SU-DHL-6 (cell line): ENCODE data around the gene KRTAP5-6.

Experiments
- H2AFZ ChIP-seq: fragments of 200-600 bp; sonication (generic); 2 replicates; pipeline ENCODE4 v1.6.1; 2014; ENCODE audit warnings: low read depth, mild to moderate bottlenecking, moderate library complexity, mixed read lengths, antibody characterized with exemption, low read length; ENCODE audit not compliant: severe bottlenecking
- H3F3A ChIP-seq: fragments of 200-600 bp; shearing (Covaris generic); 2 replicates; pipeline ENCODE4 v1.6.0; 2016; ENCODE audit warnings: antibody characterized with exemption, mild to moderate bottlenecking; ENCODE audit not compliant: insufficient read depth
- H3K27ac ChIP-seq: fragments of 200-600 bp; sonication (generic); 2 replicates; pipeline ENCODE4 v1.5.1; 2016; ENCODE audit warnings: low read depth, mild to moderate bottlenecking, low read length, moderate library complexity, mixed read lengths
- H3K27me3 ChIP-seq: fragments of 200-600 bp; sonication (generic), shearing (Covaris generic); 2 replicates; pipeline ENCODE4 v1.6.0; 2014; ENCODE audit warnings: mild to moderate bottlenecking, low read length
- H3K36me3 ChIP-seq: fragments of 200-600 bp; sonication (generic); 2 replicates; pipeline ENCODE4 v1.6.1; 2014; ENCODE audit warnings: mild to moderate bottlenecking, low read length, mixed read lengths
- H3K4me2 ChIP-seq: fragments of 300-600, 200-600 bp; shearing (Covaris generic), sonication (generic); 2 replicates; pipeline ENCODE4 v1.6.0; 2014; ENCODE audit warnings: low read length, low read depth, mild to moderate bottlenecking; ENCODE audit not compliant: poor library complexity, severe bottlenecking
- H3K4me3 ChIP-seq: fragments of 200-600 bp; sonication (generic); 2 replicates; pipeline ENCODE4 v1.5.1; 2014; ENCODE audit warnings: antibody characterized with exemption, low read length, mild to moderate bottlenecking, mixed read lengths; ENCODE audit not compliant: insufficient read depth, poor library complexity, severe bottlenecking
- H3K79me2 ChIP-seq: fragments of 200-600 bp; sonication (generic); 2 replicates; pipeline ENCODE4 v1.6.1; 2014; ENCODE audit warnings: mild to moderate bottlenecking, low read length, moderate library complexity; ENCODE audit not compliant: insufficient read depth
- H3K9ac ChIP-seq: fragments of 200-600 bp; sonication (generic); 2 replicates; pipeline ENCODE4 v1.7.0; 2014; ENCODE audit warnings: mild to moderate bottlenecking, low read length
- H3K9me2 ChIP-seq: fragments of 200-600 bp; sonication (generic); replicated peaks from 2 replicates; pipeline ENCODE4 v1.6.1; 2014; ENCODE audit warnings: low read length; ENCODE audit not compliant: insufficient read depth
- H3K9me3 ChIP-seq: fragments of 200-600 bp; sonication (generic); 2 replicates; pipeline ENCODE4 v1.6.1; 2014; ENCODE audit warnings: low read length, mixed read lengths; ENCODE audit not compliant: insufficient read depth
- H4K20me1 ChIP-seq: fragments of 200-600 bp; sonication (generic); 2 replicates; pipeline ENCODE4 v1.6.1; 2014; ENCODE audit warnings: low read depth, mild to moderate bottlenecking, antibody characterized with exemption, low read length, moderate library complexity, mixed read lengths
- CTCF ChIP-seq: fragments of 200-600 bp; sonication (generic); IDR thresholded peaks from one replicate; pipeline ENCODE4 v1.5.1; 2017; ENCODE audit warnings: antibody characterized with exemption, mild to moderate bottlenecking, low read length, moderate library complexity; ENCODE audit not compliant: insufficient read depth, poor library complexity, severe bottlenecking
- EZH2phosphoT487 ChIP-seq: fragments of 200-600 bp; sonication (generic), shearing (Covaris generic); conservative IDR thresholded peaks from 2 replicates; pipeline ENCODE4 v1.6.1; 2018; ENCODE audit warnings: mild to moderate bottlenecking, antibody characterized with exemption, low read length, moderate library complexity, mixed read lengths

The KRTAP5-6 gene

DNA sequence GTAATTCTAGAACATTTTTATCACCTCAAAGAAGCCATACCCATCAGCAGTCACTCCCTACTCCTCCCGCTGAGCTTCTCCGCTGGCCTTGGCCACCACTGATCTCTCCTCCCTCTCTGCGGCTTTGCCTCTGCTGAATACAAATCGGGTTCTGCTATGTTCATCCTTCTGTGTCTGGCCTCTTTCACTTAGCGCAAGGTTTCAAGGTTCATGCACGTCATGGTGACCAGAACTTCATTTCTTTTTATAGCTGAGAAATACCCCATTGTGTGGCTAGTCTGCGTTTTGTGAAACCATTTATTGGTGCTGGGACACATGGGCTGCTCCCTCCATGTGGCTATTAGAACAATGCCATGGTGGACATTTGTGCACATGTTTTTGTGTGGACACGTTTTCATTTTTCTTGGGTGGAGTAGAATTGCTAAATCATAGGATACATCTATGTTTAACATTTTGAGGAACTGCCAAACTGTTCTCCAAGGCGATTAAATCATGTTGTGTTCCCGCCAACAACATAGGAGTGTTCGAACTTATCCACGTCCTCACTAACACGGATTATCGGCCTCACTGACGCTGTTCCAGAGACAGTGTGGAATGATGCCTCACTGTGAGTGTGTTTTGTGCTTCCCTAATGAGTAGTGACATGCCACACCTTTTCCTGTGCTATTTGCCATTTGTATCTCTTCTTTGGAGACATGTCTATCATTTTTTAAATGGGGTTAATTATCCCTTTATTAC, 24.2 kb upstream of the KRTAP5-6 start:
- Histone ChIP-seq H3K9ac (no peak overlapping the region), H3K27me3 (no peaks in the 10 kb centered on the region), H3K27ac (no peak overlapping the region), H2AFZ (no peak overlapping the region), H3K4me2 (no peak overlapping the region), H3K36me3 (no peaks in the 10 kb centered on the region), H3K9me3 (no peaks in the 10 kb centered on the region), H3K9me2 (no peaks in the 10 kb centered on the region), H4K20me1 (no peaks in the 10 kb centered on the region), H3K79me2 (no peaks in the 10 kb centered on the region), H3K4me3 (no peak overlapping the region), H3F3A (no peaks in the 10 kb centered on the region)
- TF ChIP-seq CTCF (no peak), EZH2phosphoT487 (no peak)

DNA sequence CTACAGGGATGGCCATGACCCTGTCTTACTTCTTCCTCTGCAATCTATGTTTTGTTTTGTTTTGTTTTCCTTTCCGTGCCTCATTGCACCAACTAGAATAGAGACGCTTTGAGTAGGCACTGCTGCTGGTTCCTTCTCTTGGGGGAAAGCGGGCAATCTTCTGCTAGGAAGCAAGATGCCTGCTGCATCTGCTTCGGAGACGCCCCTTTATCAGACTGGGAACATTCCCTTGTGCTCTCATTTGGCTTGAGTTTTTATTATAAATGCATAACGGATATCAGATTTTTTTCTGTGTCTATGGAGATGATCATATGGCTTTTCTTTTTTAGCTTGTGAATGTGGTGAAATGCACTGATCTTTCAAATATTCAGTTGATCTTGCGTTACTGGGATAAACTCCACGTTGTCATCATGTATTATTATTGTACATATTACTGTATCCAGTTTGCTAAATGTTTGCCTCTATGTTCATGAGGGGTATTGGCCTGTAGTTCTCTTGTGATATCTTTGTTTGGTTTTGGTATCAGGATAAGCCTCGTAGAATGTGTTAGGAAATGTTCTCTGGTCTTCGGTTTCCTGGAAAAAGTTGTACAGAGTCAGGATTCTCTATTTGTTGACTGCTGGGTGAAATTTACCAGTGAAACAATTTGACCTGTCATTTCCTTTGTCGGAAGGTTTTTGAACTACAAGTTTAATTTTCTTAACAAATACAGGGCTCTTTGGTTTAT, 23.4 kb upstream of the KRTAP5-6 start:
- Histone ChIP-seq H3K36me3 (no peaks in the 10 kb centered on the region), H2AFZ (no peak overlapping the region), H3K79me2 (no peaks in the 10 kb centered on the region), H4K20me1 (no peaks in the 10 kb centered on the region), H3K4me3 (no peak overlapping the region), H3F3A (no peaks in the 10 kb centered on the region), H3K9me2 (no peaks in the 10 kb centered on the region), H3K4me2 (no peak overlapping the region), H3K27ac (no peak overlapping the region), H3K27me3 (no peaks in the 10 kb centered on the region), H3K9ac (no peak overlapping the region), H3K9me3 (no peaks in the 10 kb centered on the region)
- TF ChIP-seq CTCF (no peak), EZH2phosphoT487 (no peak)

DNA sequence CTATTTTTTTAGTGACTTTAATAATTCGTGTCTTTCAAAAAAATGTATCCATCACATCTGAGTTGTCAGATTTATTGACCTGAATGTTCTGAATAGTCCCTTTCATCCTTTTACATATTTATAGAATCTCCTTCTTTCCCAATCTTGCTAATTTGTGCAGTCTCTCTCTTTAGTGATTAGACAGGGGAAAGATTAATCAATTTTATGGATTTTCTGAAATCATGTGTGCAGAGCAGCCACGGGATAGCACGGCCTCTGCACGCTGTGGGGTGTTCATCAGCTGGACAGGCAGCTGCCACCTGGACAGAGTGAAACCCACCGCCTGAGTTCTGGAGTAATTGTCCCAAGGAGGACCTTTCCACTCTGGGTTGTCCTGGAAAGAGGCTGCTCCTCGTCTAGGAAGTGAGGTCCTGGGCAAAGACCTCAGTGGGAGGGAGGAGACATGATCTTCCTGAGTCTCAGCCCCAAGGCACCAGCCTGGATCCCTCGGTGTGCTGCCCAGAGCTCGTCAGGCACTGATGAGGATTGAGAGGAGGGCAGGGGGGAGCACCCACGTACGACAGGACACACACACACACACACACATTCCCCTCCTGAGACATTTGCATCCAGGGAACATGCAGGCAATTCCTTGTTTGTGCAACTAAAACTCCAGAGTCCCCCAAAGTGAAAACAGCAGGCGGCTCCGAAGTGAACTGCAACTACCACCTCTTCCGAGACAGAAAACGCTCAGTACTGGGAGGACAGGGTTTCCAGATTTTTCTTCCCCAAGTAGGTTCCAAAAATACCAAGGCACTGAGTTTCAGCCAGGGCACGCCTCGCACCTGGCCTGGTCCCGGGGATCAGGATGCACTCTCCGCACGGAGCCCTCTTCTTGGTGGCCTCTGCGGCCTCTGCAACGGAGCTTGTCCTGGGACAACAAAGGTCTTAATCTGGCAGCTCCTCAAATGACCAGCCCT, 22.5 kb upstream of the KRTAP5-6 start:
- Histone ChIP-seq H3K27ac (no peak overlapping the region), H3K9me2 (no peaks in the 10 kb centered on the region)
- TF ChIP-seq EZH2phosphoT487 (no peak), CTCF (no peak)

More for the DNA sequence above, 22.5 kb upstream of the KRTAP5-6 start:
- Histone ChIP-seq H3K79me2 (no peaks in the 10 kb centered on the region), H4K20me1 (no peaks in the 10 kb centered on the region), H3K4me3 (no peak overlapping the region), H3K4me2 (no peak overlapping the region), H3K36me3 (no peaks in the 10 kb centered on the region), H3K9ac (no peak overlapping the region), H3F3A (no peaks in the 10 kb centered on the region), H3K9me3 (no peaks in the 10 kb centered on the region), H2AFZ (no peak overlapping the region), H3K27me3 (no peaks in the 10 kb centered on the region)
